ENCODE measurements around the gene TAS1R3.

DNA sequence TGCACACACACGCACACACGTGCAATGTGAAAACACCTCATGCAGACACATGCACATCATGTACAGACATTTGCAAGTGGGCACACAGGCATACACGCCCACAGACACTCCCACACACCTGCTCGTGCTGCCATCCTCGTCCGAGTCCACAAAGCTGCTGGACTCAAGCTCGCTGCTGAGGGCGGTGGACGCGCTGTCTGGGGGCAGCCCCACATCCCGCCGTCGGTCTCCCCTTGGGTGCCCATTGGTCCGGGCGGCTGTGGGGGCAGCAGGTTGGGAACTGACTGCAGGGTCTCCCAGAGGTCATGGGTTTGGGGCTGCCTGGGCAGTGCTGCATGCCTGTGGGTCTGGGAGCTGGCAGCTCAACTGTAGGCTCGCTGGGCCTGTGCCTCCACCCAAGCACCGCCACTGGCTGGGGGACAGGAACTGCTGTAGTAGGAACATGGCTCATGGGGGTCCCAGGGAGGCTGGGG is 10.5 kb downstream of the TAS1R3 start:
- TF ChIP-seq GATA2 (IDR thresholded peaks at IDR 0.05; ENCODE audit: low read depth, low read length) (no peak), GATA3 (IDR thresholded peaks at IDR 0.05; ENCODE audit: low read depth, low read length) (no peak)
